H1 (cell line): ENCODE results near the gene RP9. TPM values are rescaled to one million over a fixed set of nuclear protein-coding genes. Genes with fewer than 3 reads are reported as not detected.

Experiments used
- CTCF ChIP-seq, 3 experiments: IDR thresholded peaks; 1 replicate in 2 of 3; 2 replicates in 1 of 3; pipeline versions ENCODE4 v1.5.1 to v1.6.1; 2011; ENCODE audit warnings: low read length in 3 of 3, mild to moderate bottlenecking in 3 of 3, inconsistent platforms in 2 of 3, low read depth in 1 of 3, moderate library complexity in 1 of 3; ENCODE audit not compliant: insufficient read depth in 1 of 3; ENCODE audit errors: control extremely low read depth in 1 of 3
- polyA plus RNA-seq, 7 experiments: library from polyadenylated mRNA; depleted of rRNA in 3 of 7; stranded (reverse) in 5 of 7; unstranded in 2 of 7; fragments of >200 nt in 5 of 7; fragments of 200-250 nt in 2 of 7; gene quantifications; 1 replicate in 5 of 7; 2 replicates in 1 of 7; 4 replicates in 1 of 7; pipeline versions ENCODE4 v1.2.1 to v1.2.3, GENCODE V29; 2011 to 2013; ENCODE audit warnings: missing spikeins in 2 of 7, mixed read lengths in 2 of 7
- total RNA-seq: library from RNA; stranded (reverse); fragmentation: NEBNext Ultra II Directional; extraction: Animal tissue kit (Norgen Biotek cat#: 25700); gene quantifications from 2 replicates; pipeline ENCODE4 v1.2.1, GENCODE V29; 2021

RP9 gene
- total and polyA plus RNA-seq, 2 of the 8 experiments (the other 6 are each of a cell fraction or from before 2014, with no cell fraction given), result 11.0 to 12.4 TPM

DNA sequence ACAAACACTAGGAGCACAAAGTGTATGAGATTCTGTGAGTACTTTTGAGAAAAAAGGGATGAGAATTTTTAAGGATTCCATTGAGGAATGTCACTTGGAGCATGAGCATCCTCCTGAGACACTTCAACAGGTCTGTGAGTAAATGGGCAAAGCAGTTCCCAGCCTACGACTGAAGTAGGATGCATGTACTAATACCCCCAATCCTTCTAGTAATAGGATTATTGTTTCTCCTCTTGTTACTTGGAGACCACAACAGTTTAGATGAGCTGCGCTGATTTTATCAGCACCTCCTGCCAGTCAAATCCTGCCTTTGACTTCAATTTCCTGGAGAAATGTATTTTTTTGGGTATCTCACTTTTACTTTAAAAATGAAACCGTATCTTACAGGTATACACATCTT is 21.0 kb upstream of the RP9 start (continued):
- TF ChIP-seq CTCF (IDR thresholded peaks at IDR 0.05; ENCODE audit: control extremely low read depth in 1 of 3, insufficient read depth in 1 of 3, low read depth in 1 of 3, low read length in 3 of 3), result no peak
